DMS153 treated with DMSO at 0.1 percent for 48 hours (cell line): ENCODE measurements around the gene NRBF2.

ENCODE experiments used
- DNase-seq: peaks from one replicate; lab custom pipeline; 2025; ENCODE audit not compliant: unreplicated experiment; lab: John Stamatoyannopoulos, UW

Gene NRBF2

DNA sequence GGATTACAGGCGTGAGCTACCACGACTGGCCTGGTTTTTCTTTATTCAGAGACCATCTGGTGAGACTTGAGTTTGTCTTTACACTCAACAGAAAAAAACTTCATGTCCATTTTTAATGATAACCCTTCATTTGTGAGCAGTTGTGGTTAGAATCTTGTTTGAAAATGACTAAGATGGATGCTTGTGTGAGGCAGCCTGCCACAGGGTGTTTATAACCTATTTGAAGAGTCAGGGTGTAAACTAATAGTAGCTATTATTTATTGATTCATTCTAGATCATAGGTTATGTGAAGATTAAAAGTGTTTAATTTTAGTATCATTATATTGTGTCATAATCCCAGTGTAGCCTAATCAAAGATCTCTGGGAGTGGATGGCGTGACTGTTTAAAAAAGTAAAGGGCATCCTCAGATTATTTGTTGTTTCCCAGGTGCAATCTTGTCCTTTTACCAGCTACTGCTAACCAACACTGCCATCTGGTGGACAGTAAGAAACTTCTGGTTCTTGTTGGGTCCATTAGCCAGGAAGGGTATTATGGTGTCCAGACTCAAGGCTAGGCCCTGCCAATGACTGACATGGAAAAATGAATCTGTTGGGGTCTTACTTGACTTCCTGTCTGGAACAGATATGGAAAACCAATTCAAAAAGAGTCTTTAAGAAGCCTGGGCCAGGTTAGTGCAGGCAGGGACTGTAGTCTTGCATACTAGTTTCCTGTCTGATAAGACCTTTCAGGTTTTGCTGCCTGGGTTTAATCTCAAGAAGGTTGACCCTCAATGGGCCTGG lies 24.9 kb downstream of the NRBF2 start:
- peak; percentile 82 for DNase-seq

GRCh38 chr10:63161592-63161991 lies 28.5 kb downstream of the NRBF2 start:
- no peak for DNase-seq

- no peak for DNase-seq
Observed at GRCh38 chr10:63164166-63164623, 31.1 kb downstream of the NRBF2 start.

- no peak for DNase-seq
Observed at GRCh38 chr10:63165249-63165648, 32.1 kb downstream of the NRBF2 start.

DNA sequence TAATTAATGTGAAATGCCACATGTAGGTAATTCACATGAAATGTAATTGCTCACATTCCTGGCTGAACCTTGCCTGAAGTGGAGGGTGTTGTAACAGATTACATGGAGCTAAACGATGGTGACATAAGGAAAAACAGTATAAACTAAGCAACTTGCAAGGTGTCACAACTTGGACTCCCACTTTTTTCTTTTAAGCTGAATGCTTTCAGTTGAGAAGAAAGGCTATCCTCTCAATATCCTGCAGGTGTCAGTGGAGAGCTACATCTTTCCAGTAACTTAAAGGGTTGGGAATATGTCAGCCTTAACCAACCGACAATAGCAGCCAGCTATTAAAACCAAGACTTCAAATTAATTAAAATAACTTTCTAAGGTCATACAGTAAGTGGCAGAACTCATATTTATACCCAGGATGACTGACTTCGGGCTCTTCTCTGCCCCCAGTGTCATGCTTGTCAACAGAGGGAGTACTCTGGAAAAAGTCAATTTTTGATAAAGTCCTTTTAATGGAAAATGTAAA lies 33.7 kb downstream of the NRBF2 start:
- peak; percentile 41 for DNase-seq

GRCh38 chr10:63168821-63169462 lies 35.8 kb downstream of the NRBF2 start:
- no peak for DNase-seq

DNA sequence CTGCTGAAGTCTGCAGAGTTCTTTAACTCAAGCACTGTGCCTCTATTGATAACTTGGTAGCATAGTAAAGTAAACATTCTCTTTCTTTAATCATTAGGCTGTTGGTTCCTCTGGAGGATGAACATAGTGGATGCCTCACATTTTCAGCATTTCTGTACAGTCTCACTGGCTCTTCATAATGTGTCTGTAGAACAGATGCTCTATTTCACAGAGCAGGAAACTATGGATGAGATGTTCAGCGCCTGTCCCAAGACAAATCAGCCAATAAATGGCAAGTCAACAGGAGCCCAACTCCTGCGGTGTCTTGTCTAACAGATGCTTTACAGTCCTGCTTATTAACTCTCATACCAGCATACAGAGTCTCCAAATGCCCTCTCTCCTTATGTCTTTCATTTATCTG lies 36.5 kb downstream of the NRBF2 start:
- DNase-seq, result no peak

GRCh38 chr10:63171255-63171855 lies 38.2 kb downstream of the NRBF2 start:
- no peak for DNase-seq

- DNase-seq, result no peak
Observed at GRCh38 chr10:63171926-63172325, 38.8 kb downstream of the NRBF2 start.

- DNase-seq, result no peak
Observed at GRCh38 chr10:63173468-63174232, 40.5 kb downstream of the NRBF2 start.

DNA sequence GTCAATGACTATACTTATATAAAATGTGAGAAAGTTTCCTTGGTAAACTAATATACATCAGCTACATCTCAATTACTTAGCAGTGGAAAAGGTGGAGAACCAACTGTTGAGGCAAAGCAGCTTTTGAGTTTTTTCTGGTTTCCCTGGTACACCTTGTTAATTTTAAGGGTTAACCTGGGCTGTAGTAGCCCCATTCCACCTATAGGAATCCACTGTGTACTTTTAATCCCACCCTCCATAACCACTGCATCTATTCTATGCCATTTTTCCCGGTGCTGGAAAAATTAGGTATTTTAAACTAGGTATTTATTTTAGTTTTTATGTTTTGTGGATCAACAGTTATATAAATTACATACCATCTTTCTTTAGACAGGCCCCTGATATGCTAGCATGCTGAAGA lies 42.4 kb downstream of the NRBF2 start:
- DNase-seq, result no peak

DNA sequence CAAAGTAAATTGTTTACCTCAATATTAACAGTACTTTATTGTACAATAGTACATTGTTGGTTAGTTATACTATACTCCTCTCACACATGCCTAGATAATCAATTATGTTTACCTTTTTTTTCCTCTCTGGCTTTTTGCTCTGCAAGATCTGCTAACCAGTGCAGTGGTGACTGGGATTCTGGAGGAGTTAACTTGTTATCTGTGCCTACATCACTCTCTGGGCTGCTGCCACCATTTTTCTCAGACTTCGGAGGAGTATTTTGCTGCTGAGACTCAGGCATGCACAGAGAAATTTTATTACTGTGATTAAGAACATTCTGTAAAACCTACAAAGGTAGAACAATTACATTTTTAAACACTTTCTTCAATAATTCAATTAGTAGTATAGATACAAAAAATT lies 59.7 kb downstream of the NRBF2 start:
- DNase-seq, result no peak

DNA sequence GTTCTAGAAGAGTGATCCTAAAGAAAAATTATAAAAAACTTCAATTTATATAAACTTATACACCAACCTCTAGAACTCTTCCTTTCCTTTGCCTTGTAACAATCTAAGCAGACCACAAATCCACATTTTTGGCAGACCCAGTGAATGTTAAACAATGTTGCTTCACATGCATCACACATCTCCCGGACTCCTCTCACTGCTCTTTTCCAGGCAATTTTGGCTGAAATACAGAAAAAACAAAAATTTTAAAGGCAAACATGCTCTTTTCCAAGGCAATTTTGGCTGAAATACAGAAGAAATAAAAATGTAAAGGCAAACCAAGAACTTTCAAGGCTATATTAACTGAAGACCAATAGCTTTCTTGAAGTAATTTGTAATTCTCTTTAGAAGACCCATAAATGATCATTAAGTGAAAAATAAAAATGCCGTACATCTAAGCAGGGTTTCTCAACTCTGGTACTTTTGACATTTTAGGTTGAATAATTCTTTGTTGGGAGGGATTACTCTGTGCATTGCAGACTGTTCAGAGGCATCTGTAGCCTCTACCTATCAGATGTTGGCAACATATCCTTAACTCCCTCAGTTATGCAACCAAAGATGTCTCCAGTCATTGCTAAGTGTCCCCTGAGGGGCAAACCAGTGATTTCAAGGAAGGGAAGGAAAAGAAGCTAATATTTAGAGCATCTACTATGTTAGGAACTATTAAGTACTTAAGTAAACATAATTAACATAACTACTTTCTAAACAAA lies 64.4 kb downstream of the NRBF2 start:
- no peak for DNase-seq

GRCh38 chr10:63199716-63200115 lies 66.6 kb downstream of the NRBF2 start:
- no peak for DNase-seq

DNA sequence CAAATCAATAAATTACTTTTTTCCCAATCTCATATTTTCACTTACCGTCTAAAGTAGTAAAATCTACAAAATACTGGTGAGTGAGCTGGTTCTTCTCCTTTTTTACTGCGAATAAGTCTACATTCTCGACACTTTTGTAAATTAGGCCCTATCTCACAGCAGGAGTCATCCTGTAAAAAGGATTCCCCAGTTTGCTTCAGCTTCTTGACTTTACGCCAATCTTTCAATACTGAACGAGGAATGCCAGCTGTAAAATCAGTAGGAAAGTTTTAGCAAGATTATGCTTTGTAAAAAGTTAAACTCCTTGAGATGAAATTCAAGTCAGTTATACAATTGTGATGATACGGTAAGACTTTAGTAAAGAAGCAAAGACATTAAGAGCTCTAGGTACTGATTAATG lies 67.3 kb downstream of the NRBF2 start:
- no peak for DNase-seq

DNA sequence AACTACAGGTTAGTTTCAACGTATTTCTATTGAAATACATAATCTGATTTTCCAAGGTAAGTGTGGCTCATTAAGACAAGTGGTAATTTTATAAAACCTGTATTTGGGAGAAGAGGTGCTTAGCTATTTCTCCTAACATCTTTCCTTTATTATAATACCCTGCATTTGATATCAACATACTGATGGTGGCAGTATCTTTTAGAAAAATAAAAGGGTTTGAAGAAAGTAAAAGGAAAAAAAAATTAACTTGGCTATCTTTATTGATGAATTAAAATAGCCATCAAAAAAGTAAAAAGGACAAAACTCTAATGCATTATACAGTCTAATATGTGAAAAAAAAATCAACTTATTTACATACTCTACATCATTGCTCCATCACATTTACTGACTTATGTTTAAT lies 68.0 kb downstream of the NRBF2 start:
- DNase-seq, result no peak
